ENCODE measurements around the gene ITPR1.
A peak's percentile ranks its signal among the peaks of the same experiment; 100 is the strongest.
"Not testable (repeated sequence)": the region's sequence is repeated elsewhere in the genome, so short reads cannot be mapped to it uniquely, and the experiment has no call there.

ITPR1 gene

DNA sequence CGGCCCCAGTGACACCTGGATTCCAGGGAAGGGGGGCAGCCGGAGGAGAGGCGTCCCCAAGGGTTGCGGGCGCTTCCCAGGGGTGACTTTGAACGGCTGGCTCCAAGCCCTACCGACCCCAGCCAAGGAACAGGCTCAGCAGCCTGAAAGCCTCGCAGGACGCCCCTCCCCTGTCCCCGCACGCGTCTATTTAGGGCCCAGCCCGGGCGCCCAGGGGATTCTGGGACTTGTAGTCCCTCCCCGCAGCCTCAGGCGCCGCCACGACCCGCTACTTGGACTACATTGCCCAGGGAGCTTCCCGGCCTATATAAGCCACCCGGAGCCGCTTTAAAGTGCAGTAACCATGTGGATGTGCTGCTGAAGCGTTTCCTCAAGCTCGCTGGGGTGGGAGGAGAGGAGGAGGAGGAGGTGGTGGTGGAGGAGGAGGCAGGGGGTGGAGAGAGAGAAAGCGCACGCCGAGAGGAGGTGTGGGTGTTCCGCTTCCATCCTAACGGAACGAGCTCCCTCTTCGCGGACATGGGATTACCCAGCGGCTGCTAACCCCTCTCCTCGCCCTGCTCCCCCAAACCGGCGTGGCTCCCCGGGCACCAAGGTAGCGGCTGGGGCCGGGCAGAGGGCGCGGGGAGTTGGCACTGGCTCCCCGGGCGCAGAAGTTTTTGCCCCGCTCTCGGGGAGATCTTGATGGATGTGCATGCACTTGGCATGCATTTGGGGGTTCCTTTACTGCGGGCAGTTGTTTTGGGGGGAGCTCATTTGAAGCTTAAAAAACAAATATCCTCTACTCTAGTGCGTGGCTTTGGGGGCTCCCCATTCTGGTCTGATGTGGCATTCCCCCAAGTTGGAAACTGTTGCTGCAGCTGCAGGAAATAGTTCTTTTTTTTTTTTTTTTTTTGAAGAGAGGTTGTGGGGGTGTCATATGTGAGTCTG lies at the start of gene ITPR1:
Gene ITPR1 (plus strand): TSS at position 335 of the 927 bp plus-strand sequence. CDS start 23,144 bp downstream, outside the sequence.
- peak; percentile 99 for DNase-seq (ENCODE audit: low read depth)

DNA sequence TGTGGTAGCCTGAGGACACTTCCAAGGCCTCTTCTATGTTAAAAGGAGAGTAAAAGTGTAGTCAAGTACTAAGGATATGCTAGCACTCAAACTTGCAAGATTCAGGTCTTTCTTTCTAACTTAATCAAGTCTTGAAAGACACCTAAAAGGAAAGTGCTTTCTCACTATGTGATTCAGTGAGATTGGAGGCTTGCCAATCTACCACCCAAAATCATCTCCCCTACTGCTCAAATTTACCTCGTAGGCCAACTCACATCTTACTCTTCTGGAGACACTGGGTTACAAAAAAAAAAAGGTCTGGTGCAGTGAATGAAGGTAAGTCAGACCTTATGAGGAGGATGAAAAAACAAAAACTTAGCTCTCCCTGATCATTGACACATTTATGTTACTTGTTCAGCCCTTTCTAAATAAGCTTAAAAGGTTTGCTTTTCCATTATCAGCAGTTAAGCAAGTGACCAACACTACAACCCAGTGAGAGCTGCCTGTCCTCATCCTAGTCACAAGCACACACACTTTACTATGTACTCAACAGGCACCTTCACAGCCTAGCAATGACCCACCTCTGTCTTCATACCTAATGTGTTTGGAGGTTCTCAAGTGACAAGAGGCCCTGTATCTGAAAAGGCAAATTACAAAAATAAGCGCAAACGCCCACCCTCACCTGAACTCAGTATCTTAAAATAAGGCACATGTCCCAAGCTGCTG lies 45.7 kb upstream of the ITPR1 start:
- DNase-seq (ENCODE audit: low read depth) = no peak

DNA sequence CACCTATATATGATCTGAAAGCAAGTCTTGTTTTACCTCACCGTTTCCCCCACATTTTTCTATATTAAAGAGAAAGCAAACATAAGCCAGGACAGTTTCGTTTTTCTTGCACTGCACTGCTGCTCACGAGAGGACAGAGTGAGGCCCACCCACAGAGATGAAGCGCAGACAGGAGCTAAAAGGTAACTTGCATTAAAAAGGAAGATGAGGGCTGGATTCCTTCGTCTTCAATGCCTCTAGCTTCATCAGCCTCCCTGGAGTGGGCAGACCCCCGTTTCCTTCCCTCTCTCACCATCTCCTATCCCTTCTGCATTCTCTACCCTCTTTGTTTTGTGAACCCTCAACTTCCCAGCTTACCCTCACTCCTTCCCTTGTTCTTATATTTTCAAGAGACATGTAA lies 45.0 kb upstream of the ITPR1 start:
- DNase-seq (ENCODE audit: low read depth) = no peak

DNA sequence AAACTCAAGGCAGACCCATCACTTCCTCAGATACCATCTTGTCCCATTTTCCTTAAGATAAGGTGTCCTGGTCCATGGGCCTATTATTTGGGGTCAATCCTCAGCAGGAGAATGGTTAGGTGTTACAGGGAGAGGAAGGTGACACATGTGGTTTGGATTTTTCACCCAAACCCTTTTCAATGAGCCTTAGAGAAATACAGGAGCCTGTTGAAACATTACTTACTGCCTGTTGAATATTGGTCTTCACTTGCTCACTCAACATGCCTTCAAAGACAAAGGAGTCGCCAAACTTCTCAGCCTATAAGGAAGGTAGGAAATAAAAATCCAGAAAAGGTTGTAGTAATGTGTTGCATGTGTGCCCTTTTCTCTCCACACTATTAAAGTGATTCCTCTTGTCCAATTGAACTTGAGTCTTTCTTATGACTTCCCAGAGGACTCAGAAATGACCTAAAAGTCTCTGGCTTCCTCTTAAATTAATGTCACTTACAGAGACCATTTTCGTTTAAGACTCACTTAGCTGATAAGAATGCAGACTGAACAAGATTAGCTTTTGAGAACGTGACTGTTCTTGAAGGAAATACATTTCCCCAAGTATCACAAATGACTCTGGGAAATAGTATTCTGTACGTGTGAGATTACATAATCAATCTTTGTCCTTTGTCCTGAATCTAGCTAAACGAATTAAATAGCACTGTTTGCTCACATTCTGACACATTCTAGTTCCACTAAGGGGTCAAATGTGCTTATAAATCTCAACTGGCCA lies 43.9 kb upstream of the ITPR1 start:
- no peak for DNase-seq (ENCODE audit: low read depth)

DNA sequence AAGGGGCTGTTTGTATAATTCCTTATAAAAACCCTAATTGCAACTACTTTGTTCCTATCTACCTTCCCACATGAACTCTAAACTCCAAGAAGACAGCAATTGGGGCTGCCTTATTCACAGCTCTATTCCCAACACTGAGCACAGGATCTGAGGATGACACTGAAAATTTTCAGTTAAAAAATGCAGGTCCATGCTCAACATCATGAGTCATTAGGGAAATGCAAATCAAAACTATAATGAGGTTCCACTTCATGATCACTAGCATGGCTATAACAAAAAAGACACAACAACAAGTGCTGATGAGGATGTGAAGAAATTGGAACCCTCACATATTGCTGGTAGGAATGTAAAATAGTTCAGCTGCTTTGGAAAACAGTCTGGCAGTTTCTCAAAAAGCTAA lies 39.0 kb upstream of the ITPR1 start:
- no peak for DNase-seq (ENCODE audit: low read depth)

DNA sequence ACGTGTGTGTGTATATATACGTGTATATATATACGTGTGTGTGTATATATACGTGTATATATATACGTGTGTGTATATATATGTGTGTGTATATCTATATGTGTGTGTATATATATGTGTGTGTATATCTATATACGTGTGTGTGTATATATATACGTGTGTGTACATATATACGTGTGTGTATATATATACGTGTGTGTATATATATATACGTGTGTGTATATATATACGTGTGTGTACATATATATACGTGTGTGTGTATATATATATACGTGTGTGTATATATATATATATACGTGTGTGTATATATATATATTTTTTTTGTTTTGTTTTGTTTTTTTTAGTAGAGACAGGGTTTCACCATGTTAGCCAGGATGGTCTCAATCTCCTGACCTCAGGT lies 36.4 kb upstream of the ITPR1 start:
- not testable (repeated sequence) for DNase-seq (ENCODE audit: low read depth)

DNA sequence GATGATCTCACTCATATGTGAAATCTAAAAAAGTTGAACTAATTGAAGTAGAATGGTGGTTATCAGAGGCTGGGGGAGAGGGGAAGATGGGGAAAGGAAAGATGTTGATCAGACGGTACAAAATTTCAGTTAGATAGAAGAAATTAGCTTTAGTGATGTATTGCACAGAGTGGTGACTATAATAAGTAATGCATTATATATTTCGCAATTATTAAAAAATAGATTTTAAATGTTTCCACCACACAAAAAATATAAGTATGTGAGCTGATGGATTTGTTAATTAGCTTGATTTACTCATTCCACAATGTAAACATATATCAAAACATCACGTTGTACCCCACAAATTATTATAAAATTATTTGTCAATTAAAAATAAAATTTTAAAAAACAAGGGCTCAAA lies 34.2 kb upstream of the ITPR1 start:
- DNase-seq (ENCODE audit: low read depth) = no peak

DNA sequence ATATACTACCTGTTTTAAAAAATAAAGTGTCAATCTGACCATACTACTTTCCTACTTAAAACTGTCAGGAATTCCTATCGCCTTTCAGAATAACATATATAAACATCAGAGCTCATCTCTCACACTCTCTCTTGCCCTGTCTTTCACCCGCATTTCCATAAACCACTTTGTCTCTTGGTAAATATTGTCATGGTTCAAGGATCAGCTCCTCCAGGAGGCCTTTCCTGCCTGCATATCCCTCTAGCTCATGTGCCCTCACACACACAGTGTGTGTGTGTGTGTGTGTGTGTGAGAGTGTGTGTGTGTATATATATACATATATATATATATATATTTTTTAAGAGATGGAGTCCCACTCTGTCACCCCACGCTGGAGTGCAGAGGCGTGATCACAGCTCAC lies 32.8 kb upstream of the ITPR1 start:
- DNase-seq (ENCODE audit: low read depth) = no peak

DNA sequence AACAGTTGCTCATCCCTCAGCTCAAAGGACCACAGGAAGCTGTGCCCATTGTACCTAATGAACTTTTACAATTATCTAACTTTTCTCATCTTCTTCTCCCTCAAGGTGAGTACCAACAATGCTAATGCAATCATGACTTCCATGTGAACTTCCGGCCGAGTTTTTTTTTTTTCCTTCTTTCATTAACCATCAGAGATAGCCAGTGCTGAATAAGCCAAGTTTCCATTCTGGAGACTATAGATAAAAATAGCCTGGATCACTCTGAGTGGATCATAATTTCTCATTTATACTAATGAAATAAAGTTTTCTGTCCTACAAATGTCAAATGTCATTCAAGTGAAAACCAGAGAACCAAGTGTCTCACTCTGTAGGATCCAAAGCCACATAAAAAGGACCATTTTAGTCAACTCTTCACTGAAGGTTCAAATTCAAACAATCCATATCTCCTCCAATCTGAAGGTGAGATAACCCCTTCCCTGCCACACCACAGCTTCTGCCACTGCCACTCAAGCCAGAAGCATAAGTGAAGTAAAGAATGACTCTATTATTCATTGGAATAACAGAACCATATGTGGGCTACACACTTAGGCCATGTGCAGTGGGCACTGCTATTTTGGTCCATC lies 31.6 kb upstream of the ITPR1 start:
- DNase-seq (ENCODE audit: low read depth) = no peak

DNA sequence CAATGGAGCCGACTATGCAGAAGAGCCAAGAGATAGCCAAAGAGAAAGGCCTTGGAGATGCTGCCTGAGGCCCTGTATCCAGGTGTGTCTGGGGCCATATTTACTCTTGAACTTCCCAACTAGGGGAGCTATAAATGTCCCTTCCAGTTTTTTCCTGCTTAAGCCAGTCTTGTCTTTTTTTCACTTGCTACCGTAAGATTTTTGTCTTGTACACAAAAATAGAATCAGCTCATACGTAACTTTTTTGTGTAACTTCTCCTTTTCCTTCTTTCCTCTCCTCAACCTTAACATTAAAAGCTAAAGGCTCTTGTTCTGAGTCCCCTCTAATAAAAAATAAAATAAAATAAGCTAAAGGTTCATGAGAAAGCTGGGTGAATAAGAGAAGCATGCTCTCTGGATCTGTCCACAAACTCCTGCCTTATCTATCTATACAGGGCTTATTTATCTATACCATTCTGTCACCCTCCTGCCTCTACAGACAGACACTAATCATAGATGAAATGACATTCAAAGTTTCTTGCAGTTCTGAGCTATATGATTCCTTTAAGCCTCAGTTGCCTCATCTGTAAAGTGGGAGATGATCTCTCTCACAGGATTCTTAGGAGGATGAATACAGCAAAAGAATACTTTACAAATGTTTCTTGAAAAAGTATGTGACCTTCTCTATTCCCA lies 30.6 kb upstream of the ITPR1 start:
- no peak for DNase-seq (ENCODE audit: low read depth)

DNA sequence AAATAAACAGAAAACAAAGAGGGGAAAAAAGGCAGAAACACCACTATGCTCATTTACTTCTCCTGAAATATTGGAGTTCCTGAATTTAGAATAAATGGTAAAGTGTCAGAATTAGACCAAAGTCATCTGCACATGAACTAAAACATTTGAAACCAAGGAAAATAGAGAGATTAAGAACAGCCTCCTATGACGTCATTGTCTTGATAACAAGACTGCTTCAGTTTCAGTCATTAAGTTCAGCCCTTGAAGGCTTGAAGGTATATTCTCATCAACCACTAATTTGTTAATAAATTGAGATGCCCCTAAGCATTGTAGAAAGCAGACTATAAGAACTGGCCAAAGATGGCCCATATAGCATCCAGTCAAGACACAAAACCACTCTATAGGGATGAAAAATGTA lies 28.6 kb upstream of the ITPR1 start:
- DNase-seq (ENCODE audit: low read depth) = no peak

DNA sequence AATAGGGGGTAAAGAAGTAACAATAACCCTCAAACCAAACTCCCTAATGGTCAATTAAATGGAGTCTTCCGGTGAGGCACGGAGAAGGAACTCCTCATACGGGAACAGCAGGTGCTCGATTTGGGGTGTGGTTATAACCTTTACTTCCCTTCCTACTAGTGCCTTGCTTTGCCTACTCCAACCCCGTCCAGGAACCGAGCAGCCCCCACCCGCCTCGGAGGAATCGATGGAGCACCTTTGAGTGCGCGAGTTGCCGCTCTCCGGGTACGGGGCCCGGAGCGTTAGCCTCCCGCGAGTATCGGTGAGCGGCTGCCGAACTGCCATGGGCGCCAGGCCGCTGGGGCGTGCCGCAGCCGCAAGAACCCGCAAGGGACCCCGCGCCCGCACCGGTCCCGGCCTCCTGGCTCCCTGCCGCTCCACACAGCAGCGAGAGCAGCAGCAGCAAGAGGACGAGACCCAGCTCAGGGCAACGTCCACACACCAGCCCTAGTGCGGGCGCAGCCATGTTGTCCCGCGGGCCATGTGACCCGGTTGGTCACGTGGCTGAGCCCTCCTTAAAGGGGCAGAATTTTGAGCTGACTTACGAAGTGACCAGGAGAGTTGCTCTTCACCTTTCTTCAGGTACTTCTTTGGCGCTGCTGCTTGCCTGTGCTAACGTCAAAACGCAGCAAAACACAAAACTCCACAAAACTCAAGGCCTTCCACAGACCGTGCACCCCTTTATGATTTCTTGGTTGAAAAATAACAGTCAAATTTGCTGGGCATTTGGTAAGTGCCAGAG lies 26.2 kb upstream of the ITPR1 start, which contains the start of gene SUMF1:
Gene SUMF1 (minus strand): TSS at position 529 of the 781 bp plus-strand sequence. CDS start 24 bp downstream, at position 505.
- DNase-seq (ENCODE audit: low read depth) = peak; percentile 69

DNA sequence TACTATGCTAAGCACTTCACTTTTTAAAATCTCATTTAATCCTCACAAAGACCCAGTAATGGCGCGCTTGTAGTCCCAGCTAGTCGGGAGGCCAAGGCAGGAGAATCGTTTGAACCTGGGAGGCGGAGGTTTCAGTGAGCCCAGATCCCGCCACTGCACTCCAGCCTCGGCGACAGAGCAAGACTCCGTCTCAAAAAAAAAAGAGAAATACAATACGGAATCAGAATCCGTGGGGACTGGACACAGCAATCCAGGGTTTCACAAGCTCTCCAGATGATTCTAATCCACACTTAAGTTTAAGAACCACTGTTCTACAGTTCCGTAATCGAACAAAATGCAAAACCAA lies 25.7 kb upstream of the ITPR1 start:
- no peak for DNase-seq (ENCODE audit: low read depth)

DNA sequence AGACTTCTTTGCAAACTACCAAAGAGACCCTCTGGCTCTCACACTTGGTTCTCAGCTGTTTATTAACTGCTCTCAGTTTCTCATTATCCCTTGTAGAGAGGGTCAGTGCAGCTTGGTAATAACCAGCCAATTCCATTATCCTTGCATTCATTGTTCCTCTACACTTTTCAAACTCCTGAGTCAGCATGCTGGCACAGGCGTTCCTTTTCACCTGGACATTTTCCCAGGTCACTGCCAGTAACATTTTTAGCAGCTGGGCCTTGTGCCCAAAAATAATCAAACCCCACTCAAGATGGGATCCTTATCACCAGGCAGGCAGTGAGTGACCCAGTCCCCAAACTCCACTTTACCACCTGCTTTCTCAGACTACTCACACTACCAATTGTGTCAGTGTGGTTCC lies 21.2 kb upstream of the ITPR1 start:
- DNase-seq (ENCODE audit: low read depth) = no peak

DNA sequence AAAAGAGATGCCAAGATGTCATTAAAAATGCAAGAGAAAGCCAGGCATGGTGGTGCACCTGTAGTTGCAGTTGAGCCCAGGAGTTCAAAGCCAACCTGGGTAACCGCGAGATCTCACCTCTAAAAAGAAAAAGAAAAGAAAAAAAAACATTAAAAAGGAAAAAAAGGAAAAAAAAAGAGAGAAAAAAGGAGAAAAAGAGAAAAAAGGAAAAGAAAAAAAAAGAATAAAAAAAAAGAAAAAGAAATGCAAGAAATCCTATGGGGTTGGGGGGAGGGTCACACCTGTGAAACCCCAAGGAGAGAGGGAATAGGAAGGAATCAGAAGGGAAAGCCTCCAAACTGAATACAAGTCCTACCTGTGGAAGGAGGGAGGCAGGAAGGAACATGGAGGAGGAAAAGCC lies 20.8 kb upstream of the ITPR1 start:
- no peak for DNase-seq (ENCODE audit: low read depth)

DNA sequence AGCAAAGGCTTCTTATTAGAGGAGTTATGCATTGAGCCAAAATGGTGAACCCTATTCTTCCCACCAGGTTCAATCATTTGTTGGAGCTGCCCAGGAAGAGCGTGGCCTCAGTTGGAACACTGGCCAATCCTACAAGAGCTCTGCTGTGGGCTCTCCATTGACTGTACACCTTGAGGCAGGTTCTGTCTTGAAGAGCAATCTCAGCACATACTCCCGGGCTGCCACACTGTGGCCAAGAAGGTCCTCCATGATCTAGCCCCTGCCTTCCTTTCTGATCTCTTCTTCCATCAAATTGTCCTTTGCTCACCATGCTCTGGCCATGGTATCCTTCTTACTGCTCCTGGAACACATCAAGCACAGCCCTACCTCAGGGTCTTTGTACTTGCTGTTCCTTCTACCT lies 20.4 kb upstream of the ITPR1 start:
- no peak for DNase-seq (ENCODE audit: low read depth)

DNA sequence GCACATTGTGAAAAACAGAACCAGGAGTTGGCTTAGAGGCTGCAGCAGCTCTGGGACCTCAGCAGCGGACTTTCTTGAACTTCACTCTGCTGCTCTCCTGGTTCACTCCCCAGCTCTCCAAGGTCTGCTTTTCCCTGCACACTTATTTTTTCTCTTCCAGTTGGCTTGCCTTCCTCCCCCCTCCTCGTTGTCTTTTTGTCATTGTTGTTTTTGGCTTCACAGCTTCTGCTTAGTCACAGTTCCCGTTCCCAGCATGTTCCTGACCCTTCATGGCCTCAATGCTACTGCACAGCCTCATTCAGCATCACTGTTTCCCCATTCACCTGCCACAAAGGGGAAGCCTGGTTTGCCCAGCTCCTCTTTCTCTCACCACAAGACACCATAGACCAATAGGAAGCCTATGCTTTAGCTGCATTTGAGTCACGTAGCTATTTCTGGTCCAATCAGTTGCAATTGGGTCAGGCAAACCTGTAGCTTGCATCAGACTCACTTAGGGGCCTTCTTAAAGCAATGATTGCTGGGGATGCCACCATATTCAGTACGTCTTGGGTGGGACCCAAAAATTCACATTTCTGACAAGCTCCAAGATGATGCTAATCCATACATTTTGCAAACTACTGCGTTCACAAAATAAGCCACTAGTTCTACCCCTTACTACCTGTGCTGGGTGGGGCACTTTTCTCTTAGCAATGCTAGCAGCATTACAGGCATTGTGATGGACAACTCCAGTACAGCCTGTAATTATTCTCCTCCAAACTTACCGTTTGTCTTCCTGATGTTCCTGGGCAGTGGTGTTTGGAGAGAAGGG lies 18.3 kb upstream of the ITPR1 start:
- DNase-seq (ENCODE audit: low read depth) = peak; percentile 84

DNA sequence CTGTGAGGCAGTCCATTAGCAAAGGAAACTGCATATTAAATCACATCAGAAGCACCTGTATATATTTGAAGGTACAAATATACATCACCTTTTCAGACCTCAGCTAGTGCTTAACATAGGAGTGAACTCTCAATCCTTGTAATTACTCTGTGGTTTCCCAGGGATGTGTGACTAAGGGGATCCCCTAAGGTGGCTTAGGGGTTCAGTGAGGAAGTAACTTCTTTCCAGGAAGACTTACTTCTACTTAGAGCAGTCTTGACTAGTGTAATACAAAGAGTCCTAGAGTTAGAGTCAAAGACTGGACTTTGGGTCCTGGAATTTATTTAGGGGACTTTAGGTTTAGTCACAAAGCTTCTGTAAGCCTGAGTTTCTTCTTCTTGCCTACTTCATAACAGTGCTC lies 17.3 kb upstream of the ITPR1 start:
- DNase-seq (ENCODE audit: low read depth) = no peak

DNA sequence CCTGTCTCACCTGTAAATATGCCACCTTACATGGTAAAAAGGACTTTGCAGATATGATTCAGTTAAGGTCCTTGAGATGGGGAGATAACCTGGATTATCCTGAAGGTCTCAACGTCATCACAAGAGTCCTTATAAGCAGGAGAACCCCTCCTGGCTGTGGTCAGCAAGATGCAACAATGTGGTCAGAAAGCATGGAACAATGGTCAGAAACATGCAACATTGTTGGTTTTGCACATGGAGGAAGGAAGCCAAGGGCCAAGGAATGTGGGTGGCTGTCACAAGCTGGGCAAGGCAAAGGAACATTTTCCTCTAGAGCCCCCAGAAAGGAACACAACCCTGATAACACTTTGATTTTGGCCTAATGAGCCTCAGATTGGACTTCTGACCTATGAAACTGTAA lies 16.7 kb upstream of the ITPR1 start:
- peak; percentile 4 for DNase-seq (ENCODE audit: low read depth)

DNA sequence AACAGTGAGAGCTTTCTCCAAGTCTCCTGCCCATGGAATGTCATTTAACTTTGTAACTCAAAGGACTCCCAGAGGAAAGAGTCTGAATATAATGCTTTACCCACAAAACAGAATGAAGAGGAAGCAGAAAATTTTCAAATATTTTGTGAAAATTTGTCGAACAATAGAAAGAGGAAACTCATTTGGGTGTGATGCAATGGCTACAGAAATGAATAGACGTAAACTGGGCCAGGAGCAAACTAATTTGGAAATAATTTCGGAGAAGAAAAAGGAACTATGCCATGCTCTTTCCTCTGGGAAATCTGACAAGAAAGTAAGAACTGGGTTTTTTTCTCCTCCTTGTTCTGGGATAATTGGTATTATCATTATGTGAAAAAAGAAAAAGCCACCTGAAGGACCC lies 14.9 kb upstream of the ITPR1 start:
- DNase-seq (ENCODE audit: low read depth) = no peak
